ENCODE data around the gene MS4A6A.
"Not testable (repeated sequence)": the region's sequence is repeated elsewhere in the genome, so short reads cannot be mapped to it uniquely, and the experiment has no call there.

The MS4A6A gene

DNA sequence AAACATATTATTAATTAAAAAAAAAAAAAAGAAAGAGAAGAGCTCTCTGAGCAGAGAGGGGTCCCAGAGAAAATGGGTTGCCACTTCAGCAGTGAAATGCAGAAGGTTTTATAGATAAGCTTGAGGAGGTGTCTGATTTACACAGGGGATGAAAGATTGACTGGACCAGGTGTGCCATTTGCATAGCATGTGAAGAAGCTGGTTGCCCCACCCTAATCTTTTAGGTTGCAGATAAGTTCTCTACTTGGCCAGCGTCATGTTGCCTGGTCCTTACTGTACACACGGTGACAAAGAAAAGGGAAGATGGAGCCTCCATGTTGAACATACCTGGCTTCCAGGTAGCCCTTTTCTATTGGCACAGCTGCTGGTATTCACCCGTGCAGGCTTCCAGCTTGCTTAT, 53.0 kb downstream of the MS4A6A start:
- Histone ChIP-seq H3K27me3 (ENCODE audit: control insufficient read depth in 1 of 2, insufficient read depth in 2 of 2, low read length in 2 of 2) (no peaks in the 10 kb centered on the region), H3K36me3 (ENCODE audit: control insufficient read depth in 2 of 2, insufficient read depth in 2 of 2, low read length in 2 of 2) (no peaks in the 10 kb centered on the region), H3K4me3 (ENCODE audit: low read length in 2 of 2) (no peak overlapping the region), H3K4me1 (ENCODE audit: control insufficient read depth, insufficient read depth, low read length) (no peaks in the 10 kb centered on the region), H3K27ac (ENCODE audit: low read length) (no peak overlapping the region), H3K9ac (ENCODE audit: low read length in 2 of 2) (no peak overlapping the region), H3K9me3 (ENCODE audit: control insufficient read depth in 2 of 2, low read length in 2 of 2) (no peaks in the 10 kb centered on the region)

DNA sequence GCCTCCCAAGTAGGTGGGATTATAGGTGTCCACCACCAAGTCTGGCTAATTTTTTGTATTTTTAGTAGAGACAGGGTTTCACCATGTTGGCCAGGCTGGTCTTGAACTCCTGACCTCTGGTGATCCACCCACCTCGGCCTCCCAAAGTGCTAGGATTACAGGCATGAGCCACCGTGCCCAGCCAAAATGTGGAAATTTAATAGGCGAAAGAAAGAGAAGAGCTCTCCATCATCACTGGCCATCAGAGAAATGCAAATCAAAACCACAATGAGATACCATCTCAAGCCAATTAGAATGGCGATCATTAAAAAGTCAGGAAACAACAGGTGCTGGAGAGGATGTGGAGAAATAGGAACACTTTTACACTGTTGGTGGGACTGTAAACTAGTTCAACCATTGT, 54.0 kb downstream of the MS4A6A start:
- H3K4me1 ChIP-seq (ENCODE audit: control insufficient read depth, insufficient read depth, low read length); H3K27me3 ChIP-seq (ENCODE audit: control insufficient read depth in 1 of 2, insufficient read depth in 2 of 2, low read length in 2 of 2); H3K36me3 ChIP-seq (ENCODE audit: control insufficient read depth in 2 of 2, insufficient read depth in 2 of 2, low read length in 2 of 2); H3K27ac ChIP-seq (ENCODE audit: low read length); H3K4me3 ChIP-seq (ENCODE audit: low read length in 2 of 2); H3K9ac ChIP-seq (ENCODE audit: low read length in 2 of 2); H3K9me3 ChIP-seq (ENCODE audit: control insufficient read depth in 2 of 2, low read length in 2 of 2): not testable (repeated sequence)

DNA sequence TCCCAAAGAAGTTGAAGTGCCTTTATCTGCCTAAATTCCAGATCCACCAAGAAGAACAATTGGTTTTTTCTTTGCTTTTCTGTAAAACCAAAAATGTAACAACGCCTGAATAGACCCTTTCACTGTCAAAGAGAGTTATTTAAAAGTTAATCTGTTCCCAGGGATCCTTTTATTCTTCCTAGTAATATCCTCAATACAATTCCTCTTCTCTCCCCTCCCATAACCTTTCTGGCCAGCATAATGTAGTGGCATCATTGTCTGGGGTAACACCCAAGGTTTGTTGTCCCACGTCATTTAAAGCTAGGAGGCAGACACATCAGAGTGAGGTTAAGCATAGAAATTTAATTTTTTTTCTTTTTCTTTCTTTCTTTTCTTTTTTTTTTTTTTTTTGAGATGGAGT, 54.5 kb downstream of the MS4A6A start:
- Histone ChIP-seq H3K9me3 (ENCODE audit: control insufficient read depth in 2 of 2, low read length in 2 of 2) (no peaks in the 10 kb centered on the region), H3K36me3 (ENCODE audit: control insufficient read depth in 2 of 2, insufficient read depth in 2 of 2, low read length in 2 of 2) (no peaks in the 10 kb centered on the region), H3K27ac (ENCODE audit: low read length) (no peak overlapping the region), H3K9ac (ENCODE audit: low read length in 2 of 2) (no peak overlapping the region), H3K4me1 (ENCODE audit: control insufficient read depth, insufficient read depth, low read length) (no peaks in the 10 kb centered on the region), H3K4me3 (ENCODE audit: low read length in 2 of 2) (no peak overlapping the region), H3K27me3 (ENCODE audit: control insufficient read depth in 1 of 2, insufficient read depth in 2 of 2, low read length in 2 of 2) (no peaks in the 10 kb centered on the region)

DNA sequence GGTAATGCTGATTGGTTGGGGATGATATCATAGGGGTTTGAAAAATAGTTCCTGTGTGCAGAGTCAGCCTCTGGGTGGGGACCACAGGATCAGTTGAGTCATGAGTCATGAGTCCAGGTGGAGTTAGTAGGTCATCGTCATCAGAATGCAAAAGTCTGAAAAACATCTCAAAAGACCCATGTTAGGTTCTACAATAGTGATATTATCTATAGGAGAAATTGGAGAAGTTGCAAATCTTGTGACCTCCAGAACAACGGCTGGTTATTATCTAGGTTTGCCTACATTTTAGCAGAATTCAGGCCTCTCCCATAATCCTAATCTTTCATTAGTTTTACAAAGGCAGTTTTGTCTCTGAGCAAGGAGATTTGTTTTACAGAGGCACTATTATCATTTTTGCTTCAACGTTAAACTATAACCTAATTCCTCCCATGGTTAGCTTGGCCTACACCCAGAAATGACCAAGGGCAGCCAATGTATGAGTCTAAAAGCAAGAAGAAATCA, 55.5 kb downstream of the MS4A6A start:
- Histone ChIP-seq H3K36me3 (ENCODE audit: control insufficient read depth in 2 of 2, insufficient read depth in 2 of 2, low read length in 2 of 2) (no peaks in the 10 kb centered on the region), H3K9me3 (ENCODE audit: control insufficient read depth in 2 of 2, low read length in 2 of 2) (no peaks in the 10 kb centered on the region), H3K4me1 (ENCODE audit: control insufficient read depth, insufficient read depth, low read length) (no peaks in the 10 kb centered on the region), H3K9ac (ENCODE audit: low read length in 2 of 2) (no peak overlapping the region), H3K4me3 (ENCODE audit: low read length in 2 of 2) (no peak overlapping the region), H3K27ac (ENCODE audit: low read length) (no peak overlapping the region), H3K27me3 (ENCODE audit: control insufficient read depth in 1 of 2, insufficient read depth in 2 of 2, low read length in 2 of 2) (no peaks in the 10 kb centered on the region)

DNA sequence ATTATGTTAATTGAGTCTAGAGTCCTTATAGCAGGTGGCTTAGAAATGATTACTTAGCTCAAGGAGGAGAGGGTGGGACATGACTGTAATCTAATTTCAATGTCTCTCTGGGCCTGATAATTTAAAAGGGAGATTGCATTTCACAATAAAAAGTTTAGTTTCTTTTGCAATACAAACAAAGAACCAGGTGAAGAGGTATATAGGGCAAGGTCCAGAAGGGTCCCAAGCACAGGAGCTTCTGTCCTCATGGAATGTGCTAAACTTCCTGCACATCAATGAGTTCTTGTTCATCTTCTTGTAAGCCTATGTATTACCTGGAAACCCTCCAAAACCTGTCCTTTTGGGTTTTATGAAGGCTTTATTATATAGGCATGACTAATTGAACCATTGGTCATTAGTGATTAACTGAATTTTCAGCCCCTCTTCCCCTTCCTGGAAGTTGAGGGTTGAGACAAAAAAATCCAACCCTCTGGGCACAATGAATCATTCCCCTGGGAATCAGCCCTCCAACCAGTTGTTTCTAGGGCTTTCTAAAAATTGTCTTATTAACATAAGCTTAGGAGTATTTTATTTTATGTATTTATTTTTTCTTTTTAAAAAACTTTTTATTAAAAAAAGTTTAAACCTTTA, 56.8 kb downstream of the MS4A6A start:
- H3K9ac ChIP-seq (ENCODE audit: low read length in 2 of 2), result no peak overlapping the region
- H3K27me3 ChIP-seq (ENCODE audit: control insufficient read depth in 1 of 2, insufficient read depth in 2 of 2, low read length in 2 of 2), result no peaks in the 10 kb centered on the region
- no peak overlapping the region for H3K27ac ChIP-seq (ENCODE audit: low read length)

DNA sequence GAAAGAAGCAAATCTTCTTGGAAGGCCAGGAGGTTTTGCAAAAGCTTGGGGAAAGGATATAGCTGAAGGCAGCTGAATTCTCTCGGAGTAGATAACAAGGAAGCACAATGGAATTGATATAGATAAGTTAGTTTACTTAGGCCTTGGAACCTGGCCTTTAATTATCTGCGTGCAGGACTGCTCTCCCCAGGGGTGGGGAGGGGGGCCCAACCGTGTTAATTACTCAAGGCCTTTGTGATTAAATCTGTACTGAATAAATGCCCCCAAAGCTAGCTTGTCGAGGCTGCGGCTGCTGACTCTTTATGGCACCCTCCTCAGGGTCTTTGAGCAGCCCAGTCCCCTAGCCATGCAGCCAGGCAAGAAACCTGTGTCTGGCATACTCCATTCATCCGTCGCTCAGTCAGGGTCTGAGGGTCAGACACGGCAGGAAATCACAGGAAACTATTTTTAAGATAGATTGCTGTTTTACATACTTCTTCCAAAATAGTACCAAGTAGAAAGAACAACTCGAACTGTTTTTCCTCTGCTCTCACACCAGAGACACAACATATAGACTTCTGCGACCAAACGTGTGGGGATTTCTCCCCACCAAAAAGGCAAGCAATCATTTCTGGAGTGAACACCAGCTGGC, 58.0 kb downstream of the MS4A6A start:
- Histone ChIP-seq H3K9me3 (ENCODE audit: control insufficient read depth in 2 of 2, low read length in 2 of 2) (no peaks in the 10 kb centered on the region), H3K36me3 (ENCODE audit: control insufficient read depth in 2 of 2, insufficient read depth in 2 of 2, low read length in 2 of 2) (no peaks in the 10 kb centered on the region), H3K4me1 (ENCODE audit: control insufficient read depth, insufficient read depth, low read length) (no peaks in the 10 kb centered on the region), H3K27ac (ENCODE audit: low read length) (no peak overlapping the region), H3K27me3 (ENCODE audit: control insufficient read depth in 1 of 2, insufficient read depth in 2 of 2, low read length in 2 of 2) (no peaks in the 10 kb centered on the region), H3K4me3 (ENCODE audit: low read length in 2 of 2) (no peak overlapping the region), H3K9ac (ENCODE audit: low read length in 2 of 2) (no peak overlapping the region)

More for the DNA sequence above, 56.8 kb downstream of the MS4A6A start:
- Histone ChIP-seq H3K4me1 (ENCODE audit: control insufficient read depth, insufficient read depth, low read length) (no peaks in the 10 kb centered on the region), H3K4me3 (ENCODE audit: low read length in 2 of 2) (no peak overlapping the region), H3K36me3 (ENCODE audit: control insufficient read depth in 2 of 2, insufficient read depth in 2 of 2, low read length in 2 of 2) (no peaks in the 10 kb centered on the region), H3K9me3 (ENCODE audit: control insufficient read depth in 2 of 2, low read length in 2 of 2) (no peaks in the 10 kb centered on the region)

Measured in stomach smooth muscle (tissue), 2 donors.